Lower lobe of right lung (tissue), 2 donors: ENCODE measurements around the gene CFAP100. TPM values are rescaled to one million over a fixed set of nuclear protein-coding genes. Genes with fewer than 3 reads are reported as not detected.

Experiments
- ATAC-seq, 2 donors: fragments of 200-7000 bp; cut with Tn5 transposase; one replicate each; pipeline ENCODE4 v1.9.1; 2020 to 2022; ENCODE audit warnings: mild to moderate bottlenecking in 2 of 2, moderate library complexity in 2 of 2
- DNase-seq: peaks from one replicate; pipeline ENCODE4 v3.0.0-alpha.2; 2020
- H3K27ac ChIP-seq: fragments of 200-600 bp; one replicate; pipeline ENCODE4 v1.8.0; 2022
- H3K27me3 ChIP-seq: fragments of 200-600 bp; one replicate; pipeline ENCODE4 v1.8.0; 2022; ENCODE audit warnings: low read depth
- H3K36me3 ChIP-seq: fragments of 200-600 bp; one replicate; pipeline ENCODE4 v1.8.0; 2022; ENCODE audit warnings: mild to moderate bottlenecking
- H3K4me1 ChIP-seq: fragments of 200-600 bp; one replicate; pipeline ENCODE4 v1.8.0; 2022
- H3K4me3 ChIP-seq: fragments of 200-600 bp; one replicate; pipeline ENCODE4 v1.8.0; 2022; ENCODE audit warnings: mild to moderate bottlenecking
- H3K9me3 ChIP-seq: fragments of 200-600 bp; one replicate; pipeline ENCODE4 v1.8.0; 2022
- intact Hi-C: fragments of 100-400 bp; cut with DNase I; formaldehyde crosslinking; loops from one replicate; pipeline ENCODE4 v1.11.0; 2022
- long read RNA-seq: library from polyadenylated mRNA; unstranded; transcript quantifications from one replicate; pipeline ENCODE4 v2.0.0, GENCODE V29; 2021
- total RNA-seq: library from RNA; stranded (reverse); fragmentation: NEBNext Ultra II Directional; extraction: Animal tissue kit (Norgen Biotek cat#: 25700); gene quantifications from one replicate; pipeline ENCODE4 v1.2.1, GENCODE V29; 2021
- TF ChIP-seq, protein P1 (sequence below): fragments of 200-600 bp; IDR thresholded peaks from one replicate; pipeline ENCODE4 v1.8.0; 2022; ENCODE audit warnings: antibody characterized with exemption, mild to moderate bottlenecking
- donor health status: DM: no; HTN: yes; CAD: no; lungs with severe emphysema.

CFAP100 gene
- 21.5 TPM for total RNA-seq
- long read RNA-seq, partial matches to known transcripts, result 8 of 21 reads
- long read RNA-seq, other reads (novel, unspliced or antisense), result 11 of 21 reads

GRCh38 chr3:126394179-126394976 is at the start of gene CFAP100:
Gene CFAP100 (plus strand): TSS chr3:126394909. CDS start chr3:126396001, 1,092 bp downstream.
- Histone ChIP-seq H3K27ac (no peak within 1 kb of the TSS), H3K9me3 (no peaks in the 10 kb centered on the region), H3K4me3 (peak within 1 kb of the TSS; percentile 36), H3K36me3 (no peaks in the 10 kb centered on the region), H3K4me1 (peaks cover 14% of the 10 kb centered on the region), H3K27me3 (peaks cover 21% of the 10 kb centered on the region)
- DNase-seq, result peak; percentile 78
- intact Hi-C loops, result loop anchor here (10.0 kb wide), 1 partner anchor 150 kb away; no protein-coding TSS in a partner anchor
- peak; percentile 72 to 86 for ATAC-seq
- TF ChIP-seq, protein P1, sequence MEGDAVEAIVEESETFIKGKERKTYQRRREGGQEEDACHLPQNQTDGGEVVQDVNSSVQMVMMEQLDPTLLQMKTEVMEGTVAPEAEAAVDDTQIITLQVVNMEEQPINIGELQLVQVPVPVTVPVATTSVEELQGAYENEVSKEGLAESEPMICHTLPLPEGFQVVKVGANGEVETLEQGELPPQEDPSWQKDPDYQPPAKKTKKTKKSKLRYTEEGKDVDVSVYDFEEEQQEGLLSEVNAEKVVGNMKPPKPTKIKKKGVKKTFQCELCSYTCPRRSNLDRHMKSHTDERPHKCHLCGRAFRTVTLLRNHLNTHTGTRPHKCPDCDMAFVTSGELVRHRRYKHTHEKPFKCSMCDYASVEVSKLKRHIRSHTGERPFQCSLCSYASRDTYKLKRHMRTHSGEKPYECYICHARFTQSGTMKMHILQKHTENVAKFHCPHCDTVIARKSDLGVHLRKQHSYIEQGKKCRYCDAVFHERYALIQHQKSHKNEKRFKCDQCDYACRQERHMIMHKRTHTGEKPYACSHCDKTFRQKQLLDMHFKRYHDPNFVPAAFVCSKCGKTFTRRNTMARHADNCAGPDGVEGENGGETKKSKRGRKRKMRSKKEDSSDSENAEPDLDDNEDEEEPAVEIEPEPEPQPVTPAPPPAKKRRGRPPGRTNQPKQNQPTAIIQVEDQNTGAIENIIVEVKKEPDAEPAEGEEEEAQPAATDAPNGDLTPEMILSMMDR, result no peak

DNA sequence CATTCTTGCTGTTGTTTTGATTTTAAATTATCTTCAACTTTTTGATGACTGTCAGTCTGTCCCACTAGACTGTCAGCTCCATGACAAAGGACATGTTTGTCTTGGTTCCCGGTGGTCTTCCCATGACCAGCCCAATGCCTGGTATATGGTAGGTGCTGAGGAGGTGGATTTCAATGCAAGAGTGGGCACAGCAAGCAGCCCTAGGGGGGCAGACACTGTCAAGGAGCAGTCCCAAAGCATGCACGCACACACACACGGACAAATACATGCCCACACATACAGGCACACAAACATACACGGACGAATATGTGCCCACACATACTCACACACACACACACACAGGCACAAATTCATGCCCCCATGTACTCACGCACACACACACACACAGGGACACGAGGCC is 49.5 kb upstream of the CFAP100 start:
- Histone ChIP-seq H3K27ac (no peak overlapping the region), H3K27me3 (no peaks in the 10 kb centered on the region), H3K36me3 (peaks cover 41% of the 10 kb centered on the region), H3K9me3 (no peaks in the 10 kb centered on the region), H3K4me3 (no peak overlapping the region), H3K4me1 (peaks cover 8% of the 10 kb centered on the region)
- DNase-seq (no peak), ATAC-seq (no peak)
- intact Hi-C loops, result no loop called here
- TF ChIP-seq, protein P1, result no peak

DNA sequence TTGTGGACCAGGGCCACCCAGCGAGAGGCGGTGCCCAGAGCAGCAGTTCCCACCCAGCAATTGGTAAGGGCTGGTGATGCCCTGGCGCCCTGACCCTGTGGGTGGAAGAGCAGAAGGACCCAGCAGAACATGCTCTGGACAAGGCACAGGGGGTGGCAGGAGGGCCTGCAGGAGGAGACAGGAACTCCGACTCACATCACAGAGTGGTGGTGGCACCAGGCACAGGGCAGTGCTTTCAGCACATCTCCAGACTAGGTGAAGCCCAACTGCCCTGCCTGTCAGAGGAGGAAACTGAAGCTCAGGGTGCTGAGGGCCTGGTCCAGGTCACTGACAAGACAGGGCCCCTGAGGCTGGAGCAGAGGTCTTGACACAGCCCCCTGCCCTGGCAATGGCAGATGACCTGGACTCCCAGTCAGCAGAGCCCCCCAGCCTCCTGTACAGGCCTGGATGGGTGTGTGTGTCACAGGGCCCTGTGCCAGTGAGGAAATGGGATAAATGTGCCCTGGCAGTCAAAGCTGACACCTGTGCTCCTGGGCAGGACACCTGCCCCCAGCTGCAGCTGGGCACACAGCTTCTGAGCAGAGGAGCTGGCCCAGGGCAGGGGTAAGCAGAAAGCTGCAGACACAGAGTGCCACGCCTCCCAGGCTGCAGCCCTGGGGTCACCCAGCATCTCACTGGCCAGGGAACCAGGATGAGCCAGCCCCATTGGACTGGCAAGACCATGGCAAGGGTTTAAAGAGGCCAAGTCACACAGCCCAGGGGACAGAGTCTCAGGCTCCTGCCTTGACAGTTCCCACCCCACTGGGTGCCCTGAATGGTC is 48.9 kb upstream of the CFAP100 start:
- H3K36me3 ChIP-seq, result peaks cover 47% of the 10 kb centered on the region
- TF ChIP-seq, protein P1, result no peak
- H3K4me3 ChIP-seq, result no peak overlapping the region
- no peak for ATAC-seq
- no peaks in the 10 kb centered on the region for H3K9me3 ChIP-seq
- H3K27me3 ChIP-seq, result no peaks in the 10 kb centered on the region
- intact Hi-C loops, result no loop called here
- H3K4me1 ChIP-seq, result peaks cover 15% of the 10 kb centered on the region
- peak; percentile 37 for DNase-seq
- H3K27ac ChIP-seq, result no peak overlapping the region

DNA sequence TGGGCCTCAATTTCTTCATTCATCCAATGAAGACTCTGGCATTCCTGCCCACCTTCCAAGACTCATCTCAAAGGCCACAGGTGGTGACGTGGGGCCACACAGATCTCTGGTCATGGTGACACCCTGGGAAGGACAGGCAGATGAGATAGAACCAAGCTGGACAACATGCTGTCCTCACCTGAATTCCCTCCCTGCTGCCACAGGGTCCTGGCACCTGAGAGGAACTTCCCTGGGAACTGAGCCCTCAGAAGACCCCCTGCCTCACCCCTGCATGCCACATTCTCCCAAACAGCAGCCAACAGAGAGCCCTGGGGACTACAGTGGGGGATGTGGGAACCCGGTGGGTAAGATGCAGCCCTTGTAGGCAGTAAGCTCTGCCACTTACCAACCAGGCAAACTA is 48.2 kb upstream of the CFAP100 start:
- ATAC-seq (no peak), DNase-seq (no peak)
- intact Hi-C loops, result no loop called here
- H3K9me3 ChIP-seq, result no peaks in the 10 kb centered on the region
- no peaks in the 10 kb centered on the region for H3K27me3 ChIP-seq
- TF ChIP-seq, protein P1, result no peak
- no peak overlapping the region for H3K4me3 ChIP-seq
- peaks cover 21% of the 10 kb centered on the region for H3K4me1 ChIP-seq
- H3K36me3 ChIP-seq, result peaks cover 53% of the 10 kb centered on the region
- H3K27ac ChIP-seq, result no peak overlapping the region

DNA sequence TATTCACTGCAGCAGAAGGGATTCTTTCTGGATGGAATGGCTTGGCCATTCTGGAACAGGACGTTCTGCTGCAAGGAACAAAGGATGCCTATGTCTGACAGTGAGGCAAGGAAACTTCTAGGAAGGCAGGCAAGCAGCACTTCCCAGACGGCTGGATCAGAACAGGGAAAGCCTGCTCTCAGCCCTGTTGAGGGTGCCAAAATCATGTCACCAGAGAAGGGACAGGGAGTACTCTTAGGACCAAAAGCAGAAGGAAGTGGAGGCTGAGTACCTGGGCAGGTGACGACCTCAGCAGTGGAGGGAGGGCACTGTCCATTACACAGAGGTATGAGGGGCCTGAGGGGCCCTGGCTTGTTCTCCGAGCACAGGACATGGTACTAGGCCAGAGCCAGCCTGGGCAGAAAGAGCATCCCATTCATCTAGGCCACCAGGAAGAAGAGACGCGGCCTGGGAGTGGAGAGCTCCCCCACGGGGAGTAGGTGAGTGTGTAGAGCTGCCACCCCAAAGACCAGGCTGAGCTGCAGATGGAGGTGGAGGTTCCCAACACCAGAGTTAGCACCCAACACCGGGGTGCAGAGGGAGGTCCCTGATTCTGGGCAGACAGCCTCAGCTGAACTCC is 47.1 kb upstream of the CFAP100 start:
- H3K4me3 ChIP-seq, result no peak overlapping the region
- DNase-seq (peak; percentile 39), ATAC-seq (no peak)
- no peak overlapping the region for H3K27ac ChIP-seq
- H3K4me1 ChIP-seq, result peaks cover 33% of the 10 kb centered on the region
- H3K9me3 ChIP-seq, result no peaks in the 10 kb centered on the region
- H3K27me3 ChIP-seq, result no peaks in the 10 kb centered on the region
- H3K36me3 ChIP-seq, result peaks cover 64% of the 10 kb centered on the region
- TF ChIP-seq, protein P1, result no peak
- intact Hi-C loops, result no loop called here
